A673 (cell line): Measurements from ENCODE around the gene SMIM31.

Source experiments
- CTCF ChIP-seq: fragments of 300-800, 200-600 bp; sonication (generic); conservative IDR thresholded peaks from 2 replicates; pipeline ENCODE4 v1.5.1; 2017; ENCODE audit warnings: low read depth, mild to moderate bottlenecking, antibody characterized with exemption, low read length, moderate library complexity, mixed read lengths
- EZH2 ChIP-seq: fragments of 200-600 bp; sonication (generic); IDR thresholded peaks from 2 replicates; pipeline ENCODE4 v1.6.1; 2017; ENCODE audit warnings: borderline replicate concordance, low read depth, mild to moderate bottlenecking, mixed read lengths, antibody characterized with exemption, low read length; ENCODE audit not compliant: poor library complexity, severe bottlenecking

- TF ChIP-seq CTCF, result no peak
- no peak for TF ChIP-seq EZH2
These were observed 1.5 kb downstream of the SMIM31 start for GRCh38 chr4:164755432-164755831.
